Measurements from ENCODE around the gene TMPO. TPM values are rescaled to one million over a fixed set of nuclear protein-coding genes. Genes with fewer than 3 reads are reported as not detected.
"Not testable (repeated sequence)": the region's sequence is repeated elsewhere in the genome, so short reads cannot be mapped to it uniquely, and the experiment has no call there.

The TMPO gene
- total RNA-seq, 4 donors from 2014 or later = 70.4 to 96.6 (median 77.1) TPM

DNA sequence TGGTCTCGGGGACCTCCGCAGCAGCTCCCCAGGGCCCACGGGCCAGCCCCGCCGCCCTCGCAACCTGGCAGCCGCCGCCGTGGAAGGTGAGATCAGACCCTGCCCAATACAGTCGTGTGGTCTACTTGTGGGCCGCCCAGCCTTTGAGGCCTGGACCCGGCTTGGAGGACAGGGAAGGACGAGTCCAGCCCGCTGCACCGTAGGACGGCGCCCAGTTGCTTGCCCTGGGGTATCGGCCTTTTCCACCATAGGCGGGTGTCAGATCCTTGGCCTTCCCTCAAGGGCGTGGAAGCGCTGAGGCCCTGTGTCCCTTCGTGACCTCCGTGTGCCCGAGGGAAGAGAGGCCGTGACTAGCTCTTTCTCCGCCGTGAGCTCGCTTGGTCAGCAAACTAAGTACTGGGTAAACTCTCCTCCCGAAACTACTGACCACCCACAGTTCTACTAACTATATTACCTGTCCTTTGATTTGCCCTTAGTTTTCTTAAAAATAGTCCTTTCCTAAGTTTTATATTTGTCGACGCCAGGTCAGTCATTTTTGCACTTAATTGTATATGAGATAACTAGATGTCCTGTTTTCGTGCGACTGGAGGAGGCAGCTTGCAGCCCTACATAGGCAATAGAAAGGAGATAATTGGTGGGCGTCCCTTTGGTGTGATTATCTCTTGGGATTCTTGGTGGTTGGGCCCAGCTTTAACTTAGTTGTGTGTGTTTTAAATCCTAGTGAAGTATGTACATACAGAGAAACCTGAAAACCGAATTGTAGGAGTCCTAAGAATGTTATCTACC is 78.9 kb downstream of the TMPO start:
- no peaks in the 10 kb centered on the region for H3K9me3 ChIP-seq
- no peaks in the 10 kb centered on the region for H3K27me3 ChIP-seq
- 0 to 1% methylated on average over 12 to 17 of the region's 35 CpGs for WGBS, 2 donors
- H3K36me3 ChIP-seq = peaks cover 9 to 39% (median 18%) of the 10 kb centered on the region in 3 donors
- H3K4me3 ChIP-seq = peak overlapping the region; percentile 79 to 99 (median 92)
- intact Hi-C loops (cut with DNase I) = loop anchor here (10.0 kb wide), 1 partner anchor 51 kb away; the partner anchor contains the start of genes APAF1 and IKBIP
- TF ChIP-seq, protein P1, sequence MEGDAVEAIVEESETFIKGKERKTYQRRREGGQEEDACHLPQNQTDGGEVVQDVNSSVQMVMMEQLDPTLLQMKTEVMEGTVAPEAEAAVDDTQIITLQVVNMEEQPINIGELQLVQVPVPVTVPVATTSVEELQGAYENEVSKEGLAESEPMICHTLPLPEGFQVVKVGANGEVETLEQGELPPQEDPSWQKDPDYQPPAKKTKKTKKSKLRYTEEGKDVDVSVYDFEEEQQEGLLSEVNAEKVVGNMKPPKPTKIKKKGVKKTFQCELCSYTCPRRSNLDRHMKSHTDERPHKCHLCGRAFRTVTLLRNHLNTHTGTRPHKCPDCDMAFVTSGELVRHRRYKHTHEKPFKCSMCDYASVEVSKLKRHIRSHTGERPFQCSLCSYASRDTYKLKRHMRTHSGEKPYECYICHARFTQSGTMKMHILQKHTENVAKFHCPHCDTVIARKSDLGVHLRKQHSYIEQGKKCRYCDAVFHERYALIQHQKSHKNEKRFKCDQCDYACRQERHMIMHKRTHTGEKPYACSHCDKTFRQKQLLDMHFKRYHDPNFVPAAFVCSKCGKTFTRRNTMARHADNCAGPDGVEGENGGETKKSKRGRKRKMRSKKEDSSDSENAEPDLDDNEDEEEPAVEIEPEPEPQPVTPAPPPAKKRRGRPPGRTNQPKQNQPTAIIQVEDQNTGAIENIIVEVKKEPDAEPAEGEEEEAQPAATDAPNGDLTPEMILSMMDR (IDR thresholded peaks at IDR 0.05) = no peak
- TF ChIP-seq POLR2A (IDR thresholded peaks at IDR 0.05) = no peak
- H3K27ac ChIP-seq = peak overlapping the region; percentile 93 to 100 (median 100)
- DNase-seq = no peak
- peaks cover 9 to 40% (median 10%) of the 10 kb centered on the region in 3 donors for H3K4me1 ChIP-seq

DNA sequence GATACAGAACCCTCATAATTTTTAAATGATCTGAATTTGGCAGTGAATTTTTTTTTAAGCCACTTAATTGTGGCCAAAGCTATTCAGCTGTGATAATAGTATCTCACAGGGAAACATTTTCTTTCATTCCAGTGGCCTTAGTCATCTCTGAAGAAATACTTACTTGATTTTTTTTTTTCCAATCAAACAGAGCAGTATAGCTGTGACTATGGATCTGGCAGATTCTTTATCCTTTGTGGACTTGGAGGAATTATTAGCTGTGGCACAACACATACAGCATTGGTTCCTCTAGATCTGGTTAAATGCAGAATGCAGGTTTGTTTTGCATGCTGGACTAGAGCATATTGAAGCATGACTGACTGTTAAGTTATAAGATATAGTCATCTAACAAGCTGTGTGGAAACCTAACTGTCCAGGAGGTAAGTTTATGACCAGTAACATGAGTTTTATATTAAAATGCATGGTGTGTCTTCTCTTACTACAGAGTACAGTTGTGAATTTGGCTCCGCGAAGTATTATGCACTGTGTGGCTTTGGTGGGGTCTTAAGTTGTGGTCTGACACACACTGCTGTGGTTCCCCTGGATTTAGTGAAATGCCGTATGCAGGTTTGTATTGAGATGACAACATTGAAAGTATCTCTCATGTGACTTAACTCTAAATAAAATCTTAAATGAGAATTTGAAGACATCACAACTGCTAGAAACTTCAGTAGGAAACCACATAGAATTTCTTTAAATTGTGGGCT is 80.0 kb downstream of the TMPO start:
- no peaks in the 10 kb centered on the region for H3K27me3 ChIP-seq
- DNase-seq = no peak
- intact Hi-C loops (cut with DNase I) = loop anchor here (10.0 kb wide), 1 partner anchor 49 kb away; the partner anchor contains the start of genes APAF1 and IKBIP
- H3K27ac ChIP-seq = peak overlapping the region in 3 of 4 donors; percentile 93 to 100 (median 100)
- peaks cover 9 to 40% (median 10%) of the 10 kb centered on the region in 3 donors for H3K4me1 ChIP-seq
- TF ChIP-seq, protein P1 (IDR thresholded peaks at IDR 0.05) = no peak
- TF ChIP-seq POLR2A (IDR thresholded peaks at IDR 0.05) = no peak
- WGBS, 2 donors = 41 to 60% methylated on average over 3 of the region's 3 CpGs
- peak overlapping the region; percentile 79 to 99 (median 92) for H3K4me3 ChIP-seq
- peaks cover 20 to 51% (median 29%) of the 10 kb centered on the region in 3 donors for H3K36me3 ChIP-seq
- H3K9me3 ChIP-seq = no peaks in the 10 kb centered on the region

DNA sequence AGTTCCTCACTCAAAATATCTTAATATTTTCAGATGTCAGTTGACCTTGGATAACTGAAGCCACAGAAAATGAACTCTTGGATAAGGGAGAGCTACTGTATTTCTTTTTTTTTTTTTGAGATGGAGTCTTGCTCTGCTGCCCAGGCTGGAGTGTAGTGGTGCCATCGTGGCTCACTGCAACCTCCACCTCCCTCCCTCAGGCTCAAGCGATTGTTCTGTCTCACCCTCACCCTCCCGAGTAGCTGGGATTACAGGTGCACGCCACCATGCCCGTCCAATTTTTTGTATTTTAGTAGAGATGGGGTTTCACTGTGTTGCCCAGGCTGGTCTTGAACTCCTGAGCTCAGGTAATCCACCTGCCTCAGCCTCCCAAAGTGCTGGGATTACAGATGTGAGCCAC is 81.9 kb downstream of the TMPO start:
- not testable (repeated sequence) for DNase-seq, H3K27me3 ChIP-seq, H3K27ac ChIP-seq, H3K9me3 ChIP-seq, H3K4me3 ChIP-seq
- 92 to 95% methylated on average over 5 of the region's 5 CpGs for WGBS, 2 donors
- H3K36me3 ChIP-seq = peaks cover 23 to 70% (median 44%) of the 10 kb centered on the region in 3 donors
- H3K4me1 ChIP-seq = peaks cover 9 to 40% (median 10%) of the 10 kb centered on the region in 3 donors
- intact Hi-C loops (cut with DNase I) = loop anchor here (10.0 kb wide), 1 partner anchor 47 kb away; the partner anchor contains the start of genes APAF1 and IKBIP

Small RNA genes within 50 kb of the gene (small RNA-seq; reads per million reads assigned to genes)
- gene SNORA53 = 5.3 to 17.4 (median 8.6) reads per million in 4 donors

Other genes starting within 250 kb of the TMPO start
- 100 to 1,000 TPM; 459 to 581 (median 540) TPM for gene SLC25A3, start 78.1 kb downstream of the TMPO start, total RNA-seq
- 10 to 100 TPM in 1 of 4 donors, 1 to 10 TPM in 3; 2.9 to 10.5 (median 6.3) TPM for gene IKBIP, start 129.2 kb downstream of the TMPO start, total RNA-seq
- gene APAF1, start 129.7 kb downstream of the TMPO start, total RNA-seq = 10 to 100 TPM in 2 of 4 donors, 1 to 10 TPM in 2; 4.1 to 11.1 (median 8.9) TPM

Data from esophagus squamous epithelium (tissue), 5 donors.